ENCODE results near the gene CNGA4. TPM values are rescaled to one million over a fixed set of nuclear protein-coding genes. Genes with fewer than 3 reads are reported as not detected.

Gene CNGA4
- total and polyA plus RNA-seq, 3 donors from 2014 or later, result 7.9 to 14.4 (median 9.1) TPM

GRCh38 chr11:6197466-6198200, 41.3 kb upstream of the CNGA4 start:
- Histone ChIP-seq H3K4me3 (no peak overlapping the region), H3K4me1 (no peaks in the 10 kb centered on the region), H3K27me3 (no peaks in the 10 kb centered on the region), H3K9me3 (no peaks in the 10 kb centered on the region), H3K36me3 (ENCODE audit: low read depth, missing control alignments) (no peaks in the 10 kb centered on the region), H3K27ac (no peak overlapping the region)
- no peak for DNase-seq
- intact Hi-C loops (cut with DNase I; ENCODE audit: low total_unique reads), result no loop called here
- WGBS, 2 donors, result 60 to 76% methylated on average over 4 of the region's 4 CpGs
- TF ChIP-seq CTCF (IDR thresholded peaks at IDR 0.05), result no peak
- no peak for TF ChIP-seq POLR2A (IDR thresholded peaks at IDR 0.05)

GRCh38 chr11:6199174-6199810, 39.6 kb upstream of the CNGA4 start, which contains the start of gene OR52W1:
Gene OR52W1 (plus strand): TSS chr11:6199224. CDS start chr11:6199224, 0 bp downstream.
- no peaks in the 10 kb centered on the region for H3K9me3 ChIP-seq
- H3K4me3 ChIP-seq, result no peak within 1 kb of the TSS
- no peak for DNase-seq
- no peak within 1 kb of the TSS for H3K27ac ChIP-seq
- no peaks in the 10 kb centered on the region for H3K27me3 ChIP-seq
- no peaks in the 10 kb centered on the region for H3K36me3 ChIP-seq (ENCODE audit: low read depth, missing control alignments)
- no peak for TF ChIP-seq POLR2A (IDR thresholded peaks at IDR 0.05)
- no peak for TF ChIP-seq CTCF (IDR thresholded peaks at IDR 0.05)
- no peaks in the 10 kb centered on the region for H3K4me1 ChIP-seq
- intact Hi-C loops (cut with DNase I; ENCODE audit: low total_unique reads), result no loop called here
- 98% methylated on average over 5 of the region's 5 CpGs; no CpG with 5 or more reads in 1 of the 2 donors for WGBS, 2 donors

GRCh38 chr11:6200975-6201374, 37.9 kb upstream of the CNGA4 start:
- TF ChIP-seq CTCF (IDR thresholded peaks at IDR 0.05) (no peak), POLR2A (IDR thresholded peaks at IDR 0.05) (no peak)
- Histone ChIP-seq H3K4me3 (no peak overlapping the region), H3K36me3 (ENCODE audit: low read depth, missing control alignments) (no peaks in the 10 kb centered on the region), H3K4me1 (no peaks in the 10 kb centered on the region), H3K9me3 (no peaks in the 10 kb centered on the region), H3K27me3 (no peaks in the 10 kb centered on the region), H3K27ac (no peak overlapping the region)
- peak; percentile 60 for DNase-seq
- 78 to 85% methylated on average over 4 of the region's 4 CpGs for WGBS, 2 donors
- intact Hi-C loops (cut with DNase I; ENCODE audit: low total_unique reads), result no loop called here

GRCh38 chr11:6201481-6201880, 37.4 kb upstream of the CNGA4 start:
- WGBS, 2 donors, result 72 to 87% methylated on average over 2 of the region's 2 CpGs
- no peaks in the 10 kb centered on the region for H3K36me3 ChIP-seq (ENCODE audit: low read depth, missing control alignments)
- H3K4me3 ChIP-seq, result no peak overlapping the region
- intact Hi-C loops (cut with DNase I; ENCODE audit: low total_unique reads), result no loop called here
- no peaks in the 10 kb centered on the region for H3K27me3 ChIP-seq
- H3K4me1 ChIP-seq, result no peaks in the 10 kb centered on the region
- DNase-seq, result no peak
- TF ChIP-seq CTCF (IDR thresholded peaks at IDR 0.05) (no peak), POLR2A (IDR thresholded peaks at IDR 0.05) (no peak)
- H3K27ac ChIP-seq, result no peak overlapping the region
- no peaks in the 10 kb centered on the region for H3K9me3 ChIP-seq

Measured in testis (tissue), 3 donors.